Sciatic nerve (tissue), 2 donors: ENCODE measurements around the gene METTL16. TPM values are rescaled to one million over a fixed set of nuclear protein-coding genes. Genes with fewer than 3 reads are reported as not detected.
A peak's percentile ranks its signal among the peaks of the same experiment; 100 is the strongest.

ENCODE experiments used
- ATAC-seq: fragments of 200-7000 bp; cut with Tn5 transposase; one replicate; pipeline ENCODE4 v1.9.1; 2020; ENCODE audit warnings: mild to moderate bottlenecking, moderate library complexity
- DNase-seq: peaks from one replicate; pipeline ENCODE4 v3.0.0-alpha.2; 2020; ENCODE audit warnings: low spot score
- intact Hi-C: fragments of 100-400 bp; cut with DNase I; formaldehyde crosslinking; loops from one replicate; pipeline ENCODE4 v1.14.2; 2022
- total RNA-seq: library from RNA; stranded (reverse); fragmentation: NEBNext Ultra II Directional; extraction: Animal tissue kit (Norgen Biotek cat#: 25700); gene quantifications from one replicate; pipeline ENCODE4 v1.2.1, GENCODE V29; 2021
- donor health status: DM: no; HTN: no; CAD: no.
- donor health status: DM: no; HTN: no; CAD: no.

The METTL16 gene
- total RNA-seq, 1 donor from 2014 or later = 39.0 TPM

DNA sequence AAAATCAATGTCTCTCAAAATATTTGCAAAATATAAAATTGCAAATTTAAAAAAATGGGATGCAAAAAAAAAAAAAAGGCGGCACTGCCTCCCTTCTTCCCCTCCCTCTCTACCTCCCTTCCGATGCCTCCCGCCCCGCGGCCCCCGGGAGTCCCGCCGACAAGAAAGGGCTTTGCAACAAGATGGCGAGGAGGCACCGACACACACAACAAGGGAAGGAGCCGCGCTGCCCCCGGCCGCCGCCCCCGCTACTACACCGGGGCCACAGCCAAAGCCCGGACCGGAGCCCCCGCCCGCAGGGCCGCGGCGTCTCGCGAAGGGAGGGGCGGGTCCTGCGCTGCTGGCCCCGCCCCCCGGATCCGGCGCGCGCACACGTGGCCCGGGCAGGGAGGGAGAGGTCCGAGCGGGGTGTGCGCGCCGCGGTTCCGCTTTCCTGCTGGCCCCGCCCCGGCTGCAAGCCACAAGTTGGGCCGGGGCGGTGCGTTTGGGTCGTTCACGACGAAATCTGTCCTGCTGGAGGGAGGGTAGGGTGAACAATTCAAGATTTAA, 110.7 kb downstream of the METTL16 start, which contains the start of gene MNT:
TSS of gene MNT (minus strand) at position 184 of the 549 bp plus-strand sequence. CDS start 348 bp downstream, outside the sequence.
- peak; percentile 66 for ATAC-seq
- intact Hi-C loops = no loop called here

DNA sequence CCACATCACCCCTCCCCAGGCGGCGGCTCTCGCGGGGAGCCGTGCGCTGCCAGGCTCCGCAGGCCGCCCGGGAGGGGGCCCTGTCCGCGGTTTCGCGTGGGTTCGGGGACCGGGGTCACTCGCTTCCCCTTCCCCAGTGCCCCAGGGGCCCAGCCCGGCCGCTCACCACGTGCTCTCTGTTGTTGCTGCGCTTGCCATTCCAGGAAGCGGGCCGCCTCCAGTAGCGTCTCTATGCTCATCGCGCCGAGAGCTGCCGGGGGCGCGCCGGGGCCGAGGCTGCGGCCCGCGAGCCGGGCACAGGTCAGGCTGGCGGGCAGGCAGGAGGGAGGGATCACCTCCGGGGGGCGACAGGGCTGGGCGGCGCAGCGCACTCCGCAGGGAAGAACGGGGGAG, 111.2 kb downstream of the METTL16 start:
- peak; percentile 84 for DNase-seq
- no peak for ATAC-seq
- intact Hi-C loops = no loop called here

More for the DNA sequence above, 110.7 kb downstream of the METTL16 start, which contains the start of gene MNT:
- DNase-seq = peak; percentile 96

DNA sequence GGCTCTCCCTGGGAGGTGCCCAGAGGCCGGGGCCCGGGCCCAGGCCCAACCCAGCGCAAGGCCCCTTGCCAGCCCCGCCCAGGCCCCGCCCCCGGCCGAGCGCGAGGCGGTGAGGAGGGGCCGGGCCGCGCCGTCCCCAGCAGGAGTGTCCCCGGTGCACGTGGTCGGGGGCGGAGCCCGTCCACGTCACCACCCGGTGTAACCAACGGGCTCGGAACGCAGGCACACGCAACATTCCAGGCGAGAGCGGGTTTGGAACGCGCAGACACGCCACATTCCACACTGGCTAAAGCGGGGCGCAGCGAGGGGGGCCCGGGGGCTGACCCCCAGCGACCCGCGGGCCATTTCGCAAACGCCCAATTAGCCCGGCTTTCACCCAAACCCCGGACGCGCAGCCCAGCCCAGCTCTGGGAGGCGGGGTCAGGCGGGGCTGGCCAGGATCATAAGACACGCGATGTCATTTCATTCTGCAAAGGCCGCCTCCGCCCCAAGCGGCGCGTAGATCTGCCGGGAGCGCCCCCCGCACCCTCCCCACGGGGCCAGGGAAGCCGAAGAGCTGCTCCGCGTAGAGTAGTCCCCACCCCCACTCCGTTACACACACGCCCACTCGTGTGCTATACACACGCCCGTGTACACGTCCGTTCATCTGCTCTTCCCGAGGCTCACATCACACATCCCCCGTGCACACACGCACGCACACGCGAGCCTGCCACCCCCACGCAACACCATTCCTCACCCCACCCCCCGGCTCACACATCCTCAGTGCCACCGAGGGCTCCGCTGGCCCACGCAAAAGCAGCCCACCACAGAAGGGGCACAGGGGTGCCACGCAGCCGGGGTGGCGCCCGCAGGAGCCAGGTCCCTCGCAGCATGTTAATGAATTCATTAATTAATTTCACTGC, 111.9 kb downstream of the METTL16 start:
- intact Hi-C loops = no loop called here
- DNase-seq (peak; percentile 97), ATAC-seq (peak; percentile 76)

DNA sequence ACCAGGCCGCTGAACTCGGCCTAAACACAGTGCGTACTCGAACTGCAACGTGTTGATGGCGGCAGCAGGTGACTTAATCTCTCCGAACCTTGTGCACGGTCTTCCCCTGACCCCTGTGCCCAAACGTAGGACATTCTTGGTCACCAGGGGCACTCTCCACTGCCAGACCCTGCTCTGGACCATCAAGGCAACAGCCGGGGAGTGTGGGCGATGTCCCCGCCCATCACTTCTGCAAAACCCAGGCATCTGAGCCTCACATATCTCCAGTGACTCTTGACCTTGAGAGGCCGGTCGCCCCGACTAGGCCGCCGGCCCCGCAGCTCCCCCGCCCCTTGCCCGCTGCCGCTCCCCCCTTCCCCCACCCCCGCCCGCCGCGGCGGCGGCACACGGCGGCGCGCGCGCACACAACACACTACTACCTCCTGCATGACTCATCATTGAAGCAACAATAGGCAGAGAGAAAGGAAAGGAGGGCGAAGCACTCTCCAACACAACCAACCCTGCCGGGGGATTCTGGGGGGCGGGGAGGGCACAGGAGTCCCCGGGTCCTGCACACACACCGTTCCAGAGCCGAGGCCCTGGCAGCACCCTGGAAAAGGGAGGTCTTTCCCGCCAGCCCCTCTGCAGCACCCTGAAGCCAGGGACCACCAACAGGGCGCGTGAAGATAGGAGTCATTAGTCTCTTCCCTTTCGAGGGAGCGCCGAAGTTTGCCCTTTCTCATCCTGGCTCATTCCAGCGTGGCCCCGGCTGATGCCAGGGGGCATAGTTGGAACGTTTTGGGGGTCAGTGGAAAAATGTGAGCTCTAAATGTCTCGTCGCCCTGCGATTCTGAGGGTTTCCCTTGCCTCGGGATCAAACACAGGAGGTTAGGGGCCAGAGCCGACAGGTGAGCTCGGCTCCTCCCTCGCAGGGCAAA, 112.8 kb downstream of the METTL16 start:
- DNase-seq = no peak
- intact Hi-C loops = no loop called here
- ATAC-seq = peak; percentile 6

DNA sequence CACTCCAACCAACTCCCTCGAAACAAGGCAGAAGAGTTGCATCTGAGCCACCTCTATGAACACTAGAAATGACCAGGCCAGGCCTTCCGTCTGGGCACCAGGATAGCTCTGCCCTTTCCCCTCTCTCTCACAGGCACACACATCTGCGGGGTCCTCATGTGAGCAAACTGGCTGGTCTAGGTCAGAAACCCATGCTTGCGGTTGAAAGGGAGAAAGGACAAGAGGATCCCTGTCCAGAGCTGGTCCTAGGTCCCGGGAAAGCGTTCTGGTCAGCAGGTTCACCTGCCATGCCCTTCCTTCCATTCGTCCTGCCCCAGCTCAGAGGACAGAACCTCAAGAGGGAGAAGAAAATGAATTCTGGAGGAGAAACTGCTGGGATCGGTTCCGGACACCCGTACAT, 113.5 kb downstream of the METTL16 start:
- intact Hi-C loops = no loop called here
- DNase-seq (no peak), ATAC-seq (no peak)

DNA sequence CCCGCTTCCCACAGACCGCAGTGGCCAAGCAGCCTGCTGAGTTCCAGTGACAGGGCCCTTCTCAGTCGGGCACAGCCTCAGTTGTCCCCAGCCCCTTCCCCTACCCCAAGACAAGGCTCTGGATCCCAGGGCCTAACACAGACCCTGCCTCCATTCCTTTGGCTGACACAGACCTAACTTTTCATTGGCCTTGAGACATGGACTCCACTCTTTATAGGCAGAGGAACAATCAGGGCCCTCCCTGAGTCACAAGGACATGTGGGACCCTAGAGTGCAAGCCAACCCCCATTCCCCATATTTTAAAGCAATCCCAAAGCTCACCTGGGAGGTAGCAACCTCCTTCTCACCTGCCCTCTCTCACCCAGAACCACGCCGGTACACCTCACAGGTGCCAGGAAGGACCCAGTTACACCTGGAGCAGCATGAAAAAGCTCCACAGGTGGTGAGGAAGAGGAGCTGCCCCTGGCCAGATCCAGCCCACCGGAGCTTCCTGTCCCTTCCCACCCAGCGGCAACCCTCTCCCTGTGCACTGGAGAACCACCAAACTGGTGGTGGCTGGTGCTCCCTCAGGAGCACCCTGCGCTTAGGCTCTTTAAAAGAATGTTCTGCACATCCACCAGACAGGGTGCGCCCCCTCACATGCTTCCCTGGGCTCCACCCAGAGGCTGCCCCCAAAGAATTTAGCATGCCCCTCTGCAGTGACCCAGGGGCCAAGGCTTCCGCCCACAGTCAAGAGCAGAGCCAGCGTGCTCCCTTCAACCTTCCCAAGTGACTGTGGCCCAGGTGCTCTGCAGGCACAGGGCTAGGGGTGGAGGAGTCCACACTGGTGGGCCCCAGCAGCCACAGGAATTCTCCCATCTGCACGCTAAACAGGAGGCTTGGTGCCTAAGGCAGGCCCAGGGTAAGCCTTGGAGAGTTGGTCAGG, 114.2 kb downstream of the METTL16 start:
- ATAC-seq = no peak
- intact Hi-C loops = no loop called here
- no peak for DNase-seq

DNA sequence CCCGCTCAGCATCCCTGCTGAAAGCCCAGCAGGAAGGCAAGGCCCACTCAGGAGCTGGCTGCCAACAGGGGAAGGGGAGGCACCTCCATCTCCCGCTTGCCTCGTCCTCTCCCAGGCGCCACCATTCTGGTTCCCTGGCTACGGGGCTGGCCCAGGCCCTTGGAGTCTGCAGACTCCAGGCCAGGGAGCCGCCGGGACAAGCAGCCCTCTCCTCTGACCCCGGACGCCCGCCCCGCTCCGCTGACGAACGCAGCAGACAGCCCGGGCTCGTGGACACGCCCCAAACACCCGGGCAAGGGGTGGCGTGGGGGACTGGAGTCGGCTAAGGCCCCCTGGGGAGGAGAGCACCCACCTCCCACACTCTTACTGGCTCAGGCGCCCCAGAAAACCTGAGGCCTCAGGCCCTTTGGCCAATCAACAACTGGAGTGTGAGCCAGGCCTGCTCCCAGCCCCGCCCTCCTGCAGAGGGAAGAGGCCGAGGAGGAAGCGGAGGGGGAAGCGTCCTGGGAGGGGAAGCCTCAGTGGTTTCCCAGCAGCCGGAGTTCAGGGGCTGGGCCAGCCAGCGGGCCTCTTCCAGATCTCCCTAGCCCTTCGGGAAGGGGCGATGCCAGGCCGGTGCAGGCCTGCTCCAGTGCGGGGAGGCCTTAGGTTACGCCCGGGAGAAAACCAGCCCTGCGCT, 115.0 kb downstream of the METTL16 start:
- ATAC-seq = peak; percentile 56
- DNase-seq = peak; percentile 94
- intact Hi-C loops = no loop called here

DNA sequence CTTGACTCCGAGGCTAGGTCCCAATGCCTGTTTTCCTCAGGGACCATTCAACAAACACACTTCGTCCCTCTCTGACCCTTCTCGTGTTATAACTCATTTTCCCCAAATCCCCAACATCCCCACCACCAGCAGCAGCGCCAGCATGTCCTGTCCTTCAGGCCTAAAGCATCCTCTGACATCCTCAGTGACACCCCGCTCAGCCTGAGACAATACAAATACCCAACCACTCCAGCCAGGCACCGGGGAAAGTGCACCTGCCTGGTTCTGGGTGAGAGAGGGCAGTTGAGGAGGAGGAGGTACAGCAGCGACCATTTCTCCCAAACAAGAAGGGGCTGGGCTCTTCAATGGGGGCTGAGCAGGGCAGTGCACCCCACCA, 115.5 kb downstream of the METTL16 start:
- DNase-seq (no peak), ATAC-seq (no peak)
- intact Hi-C loops = no loop called here

DNA sequence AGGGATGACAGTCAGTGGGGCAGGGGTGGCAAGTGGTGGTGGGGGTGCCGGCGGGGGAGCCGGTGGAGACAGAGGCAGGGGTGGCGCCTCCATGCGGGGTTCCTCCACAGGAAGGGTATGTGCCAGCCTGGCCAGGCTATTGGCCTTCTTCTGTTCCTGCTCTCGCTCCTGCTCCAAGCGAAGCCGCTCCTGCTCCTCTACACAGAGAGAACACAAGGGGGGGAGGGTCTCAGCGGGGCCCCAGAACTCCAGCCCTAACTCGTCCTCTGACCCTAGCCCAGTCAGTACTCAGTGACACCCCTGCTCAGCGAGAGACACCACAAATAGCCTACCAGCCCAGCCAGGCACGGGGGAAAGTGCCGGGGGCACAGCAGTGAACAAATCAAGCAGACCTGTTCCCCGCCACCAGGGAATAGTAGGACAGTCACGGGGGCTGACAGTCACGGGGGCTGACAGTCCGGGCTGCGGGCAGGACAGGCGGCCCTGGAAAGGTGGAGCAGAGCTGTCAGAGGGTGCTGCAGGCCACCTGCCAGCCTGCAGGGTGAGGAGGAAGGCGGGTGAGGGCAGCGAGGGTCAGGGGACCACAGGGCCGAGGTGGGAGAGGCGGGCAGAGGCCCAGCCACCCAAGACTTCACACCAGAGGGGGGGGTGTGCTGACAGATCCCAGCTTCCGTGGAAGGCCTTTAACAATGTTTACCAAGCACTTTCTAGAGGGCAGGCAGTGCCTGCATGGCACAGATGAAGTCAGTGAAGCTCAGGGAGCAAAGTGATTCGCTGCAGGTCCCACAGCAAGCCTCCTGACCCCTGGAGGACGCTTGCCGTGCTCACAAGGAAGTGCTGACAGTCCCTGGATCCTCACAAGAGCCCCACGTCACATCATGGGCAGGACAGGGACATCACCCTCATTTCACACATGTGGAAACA, 116.2 kb downstream of the METTL16 start:
- ATAC-seq = no peak
- intact Hi-C loops = no loop called here
- no peak for DNase-seq

DNA sequence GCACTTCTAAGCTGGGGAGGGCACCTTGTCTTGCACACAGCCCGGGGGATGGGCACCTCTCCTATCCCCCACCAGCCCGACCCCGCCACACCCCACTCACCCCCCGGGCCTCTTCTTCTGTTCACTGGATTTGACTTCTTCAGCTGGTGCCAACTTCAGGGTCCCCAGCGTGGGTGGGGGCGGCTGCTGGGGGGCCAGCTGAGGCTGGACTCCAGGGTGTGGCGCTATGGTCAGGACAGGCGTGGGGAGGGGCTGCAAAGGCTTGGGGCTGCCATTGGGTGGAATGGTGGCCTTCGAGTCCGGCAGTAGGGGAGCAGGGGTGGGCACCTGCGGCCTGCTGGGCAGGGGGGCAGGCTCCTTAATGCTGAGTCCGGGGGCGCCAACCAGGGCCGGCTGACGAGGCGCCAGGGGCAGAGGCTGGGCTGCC, 116.9 kb downstream of the METTL16 start:
- intact Hi-C loops = no loop called here
- no peak for DNase-seq
- ATAC-seq = no peak

DNA sequence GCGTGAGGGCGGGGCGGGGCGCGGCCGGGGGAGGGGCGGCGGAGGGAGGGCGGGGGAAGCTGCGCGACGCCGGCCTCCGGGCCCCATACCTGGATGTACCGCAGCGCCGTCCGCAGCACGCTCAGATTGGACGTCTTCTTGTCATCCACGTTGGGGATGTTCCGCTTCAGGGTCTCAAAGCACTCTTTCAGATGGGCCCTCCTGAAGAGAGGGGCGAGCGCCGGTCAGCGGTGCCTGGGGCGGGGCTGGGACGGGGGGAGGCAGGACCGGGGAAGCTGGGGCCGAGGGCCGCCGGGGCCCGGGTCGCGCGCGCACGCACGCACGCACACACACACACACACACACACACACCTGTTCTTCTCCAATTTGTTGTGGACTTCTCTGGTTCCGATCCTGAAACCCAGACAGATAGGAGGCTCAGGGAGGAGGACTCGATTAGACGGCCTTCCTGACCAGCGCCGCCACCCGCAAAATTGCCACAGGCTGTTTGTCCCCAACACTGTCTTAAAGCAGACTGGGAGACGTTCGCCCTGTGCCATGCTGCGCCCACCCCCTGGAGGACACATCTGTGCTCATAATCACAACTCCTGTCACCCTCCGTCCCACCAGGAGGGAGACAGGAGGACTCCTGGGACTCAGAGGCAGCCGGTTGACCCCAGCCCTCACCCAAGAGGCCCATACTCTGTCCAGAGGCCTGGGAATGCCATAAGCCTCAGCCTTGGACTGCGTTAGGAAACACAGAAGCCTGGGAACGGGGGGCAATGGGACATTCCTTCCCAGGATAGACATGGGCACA, 117.5 kb downstream of the METTL16 start:
- no peak for DNase-seq
- intact Hi-C loops = no loop called here
- no peak for ATAC-seq

DNA sequence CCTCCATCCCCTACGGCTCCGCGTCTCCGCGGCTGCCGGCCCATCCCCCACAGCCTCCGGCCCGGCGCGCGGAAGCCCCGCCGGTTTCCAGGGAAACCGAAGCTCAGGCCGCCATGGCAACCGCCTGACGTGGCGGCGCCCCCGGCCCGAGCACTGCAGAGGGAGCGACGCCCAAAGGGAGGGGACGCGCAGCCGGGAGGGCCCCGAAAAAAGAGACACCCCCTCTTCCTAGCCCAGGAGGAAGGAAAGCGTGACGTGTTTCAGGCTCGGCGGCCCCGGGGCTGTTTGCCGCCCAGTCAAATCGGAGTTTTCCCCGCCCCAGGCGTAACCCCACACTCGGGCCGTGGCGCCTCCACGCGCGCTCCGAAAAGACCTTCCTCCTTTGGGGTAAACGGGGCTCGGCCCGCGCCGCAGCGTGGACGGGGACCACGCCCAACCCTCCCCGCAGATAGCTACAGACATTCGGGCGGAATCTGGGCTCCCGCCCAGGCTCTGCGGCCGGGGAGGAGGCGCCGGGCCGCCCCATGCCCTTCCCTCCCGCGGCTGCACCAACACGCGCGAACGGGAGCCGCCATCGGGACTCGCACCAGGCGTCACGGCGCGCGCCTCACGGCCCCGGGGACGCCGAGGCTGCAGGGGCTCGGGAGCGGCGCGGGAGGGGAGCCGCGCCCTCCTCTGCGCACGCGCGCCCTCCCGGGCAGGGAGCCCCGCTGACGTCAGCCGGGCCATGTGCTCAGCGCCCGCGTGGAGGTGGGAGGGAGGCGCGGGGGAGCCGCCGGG, 118.3 kb downstream of the METTL16 start:
- peak; percentile 95 for DNase-seq
- intact Hi-C loops = no loop called here
- peak; percentile 51 for ATAC-seq

DNA sequence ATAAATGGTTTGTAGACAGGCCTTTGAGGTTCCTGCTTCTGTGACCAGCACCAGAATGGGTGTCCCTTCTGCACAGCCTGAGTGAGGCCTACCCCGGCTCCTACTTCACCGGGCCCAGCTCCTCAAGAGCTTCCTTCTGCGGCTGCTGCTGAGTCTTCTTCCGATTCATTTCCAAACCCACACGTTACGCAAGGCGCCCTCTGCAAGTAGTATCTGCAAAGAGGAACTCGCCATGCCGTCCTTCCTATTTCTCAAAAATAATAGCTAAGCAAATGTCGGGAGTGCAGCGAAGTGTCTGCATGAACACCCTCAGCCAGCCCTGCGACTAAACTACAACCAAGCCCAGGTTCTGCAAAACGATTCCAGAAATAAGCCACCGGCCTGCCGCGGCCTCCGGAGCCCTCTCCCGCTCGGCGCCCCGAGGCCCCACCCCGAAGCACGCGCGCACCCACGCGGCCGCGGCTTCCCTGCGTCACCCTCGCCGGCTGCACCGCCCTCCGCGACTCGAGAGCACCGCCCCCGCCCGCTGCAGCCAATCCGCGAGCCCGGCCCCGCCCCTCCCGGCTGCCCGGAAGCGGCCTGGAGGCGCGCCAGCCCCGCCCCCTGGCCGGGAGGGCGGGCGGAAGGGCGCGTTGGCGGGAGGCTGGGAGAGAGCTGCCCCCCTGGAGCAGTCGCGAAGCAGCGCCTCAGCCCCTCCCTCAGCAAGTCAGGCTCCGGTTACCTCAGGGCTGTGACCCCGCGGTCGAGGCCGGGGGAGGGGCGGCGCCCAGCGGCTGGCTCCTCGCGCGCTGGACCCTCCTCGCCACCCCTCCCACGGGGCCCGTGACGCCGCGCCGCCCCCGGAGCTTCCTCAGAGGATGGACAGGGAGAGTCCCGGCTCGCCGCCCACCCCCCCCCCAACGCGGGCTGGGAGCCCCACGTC, 119.2 kb downstream of the METTL16 start:
- peak; percentile 97 for DNase-seq
- intact Hi-C loops = no loop called here
- peak; percentile 64 for ATAC-seq

DNA sequence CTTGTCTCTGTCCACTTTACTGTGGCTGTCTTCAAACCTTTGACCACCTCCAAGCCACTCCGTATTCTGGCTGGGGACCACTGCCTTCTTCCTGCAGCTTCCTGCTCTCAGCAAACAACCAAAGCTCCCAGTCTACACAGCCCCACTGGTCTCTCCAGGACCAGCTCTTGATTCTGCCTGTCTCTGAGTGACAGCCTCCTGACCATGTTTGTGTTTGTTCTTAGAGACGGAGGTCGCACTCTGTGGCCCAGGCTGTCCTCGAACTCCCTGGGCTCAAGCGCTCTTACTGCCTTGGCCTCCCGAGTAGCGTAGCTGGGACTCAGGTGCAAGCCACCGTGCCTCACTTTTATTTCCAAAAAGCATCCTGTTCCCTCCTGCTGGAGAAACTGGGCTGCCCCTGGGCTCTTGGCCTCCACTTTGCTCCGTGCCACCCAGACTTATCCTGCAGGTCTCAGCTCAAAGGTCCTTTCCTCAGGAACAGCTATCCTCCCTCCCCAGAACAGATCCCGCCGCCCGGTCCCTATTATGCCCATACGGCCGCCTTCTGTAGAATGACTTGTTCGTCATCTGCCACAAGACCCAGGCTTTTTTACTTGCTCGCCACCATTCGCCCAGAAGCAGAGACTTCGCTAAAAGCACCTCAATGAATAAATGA, 120.0 kb downstream of the METTL16 start:
- intact Hi-C loops = no loop called here
- DNase-seq = no peak

More for the DNA sequence above, 120.0 kb downstream of the METTL16 start:
- ATAC-seq = no peak
